SKM-1 (cell line): ENCODE results near the gene CACNB3.

Experiments used
- DNase-seq: peaks from one replicate; lab custom pipeline; 2025; ENCODE audit not compliant: unreplicated experiment; lab: John Stamatoyannopoulos, UW

Gene CACNB3

GRCh38 chr12:48817873-48818830, at the start of gene CACNB3:
CACNB3 (plus strand) TSS chr12:48818496; CDS start chr12:48818930, 434 bp downstream.
- DNase-seq, result no peak

GRCh38 chr12:48768736-48769135, 49.6 kb upstream of the CACNB3 start:
- no peak for DNase-seq

- DNase-seq, result no peak
These were observed 47.5 kb upstream of the CACNB3 start for GRCh38 chr12:48770756-48771155.

GRCh38 chr12:48771588-48772112, 46.6 kb upstream of the CACNB3 start:
- no peak for DNase-seq

- DNase-seq, result no peak
These were observed 44.6 kb upstream of the CACNB3 start for GRCh38 chr12:48773686-48774085.

- DNase-seq, result no peak
These were observed 43.8 kb upstream of the CACNB3 start for GRCh38 chr12:48774516-48774915.

GRCh38 chr12:48775299-48775698, 43.0 kb upstream of the CACNB3 start:
- DNase-seq, result no peak

GRCh38 chr12:48775991-48776649, 42.2 kb upstream of the CACNB3 start:
- DNase-seq, result no peak

- DNase-seq, result no peak
These were observed 41.3 kb upstream of the CACNB3 start for GRCh38 chr12:48776956-48777355.

- no peak for DNase-seq
These were observed 40.5 kb upstream of the CACNB3 start for GRCh38 chr12:48777501-48778400.

- peak; percentile 19 for DNase-seq
These were observed 38.4 kb upstream of the CACNB3 start for GRCh38 chr12:48779869-48780268.

- no peak for DNase-seq
These were observed 37.8 kb upstream of the CACNB3 start for GRCh38 chr12:48780381-48781025.

- no peak for DNase-seq
These were observed 36.4 kb upstream of the CACNB3 start for GRCh38 chr12:48781750-48782456.

- no peak for DNase-seq
These were observed 35.6 kb upstream of the CACNB3 start for GRCh38 chr12:48782457-48783395.

GRCh38 chr12:48783432-48783831, 34.9 kb upstream of the CACNB3 start:
- no peak for DNase-seq

GRCh38 chr12:48786591-48787544, 31.4 kb upstream of the CACNB3 start:
- no peak for DNase-seq

GRCh38 chr12:48787791-48788523, 30.3 kb upstream of the CACNB3 start:
- DNase-seq, result no peak
